ENCODE results near the gene PDE4B.

GRCh38 chr1:66000033-66000637 is 207.4 kb downstream of the PDE4B start:
- TF ChIP-seq CTCF (IDR thresholded peaks at IDR 0.05) (no peak), POLR2A (IDR thresholded peaks at IDR 0.05) (no peak)

Measured in vagina (tissue), 2 donors.